Small intestine (tissue), 7 donors: ENCODE measurements around the gene CEBPZ. TPM values are rescaled to one million over a fixed set of nuclear protein-coding genes. Genes with fewer than 3 reads are reported as not detected.
"Not testable (repeated sequence)": the region's sequence is repeated elsewhere in the genome, so short reads cannot be mapped to it uniquely, and the experiment has no call there.

Source experiments
- DNase-seq, 2 donors: peaks; one replicate each; pipeline versions ENCODE4 v3.0.0 to v3.0.0-alpha.2; 2013
- FAIRE-seq: peaks from 2 replicates; lab custom pipeline; 2012; peaks lifted over from hg19 to GRCh38; lab: Jason Lieb, UNC
- H3K27ac ChIP-seq, 3 donors: one replicate each; pipeline ENCODE4 v1.5.1; 2013; ENCODE audit warnings: low read length in 2 of 3, mild to moderate bottlenecking in 2 of 3, control low read depth in 1 of 3, inconsistent platforms in 1 of 3, low read depth in 1 of 3, moderate library complexity in 1 of 3
- H3K27me3 ChIP-seq, 3 donors: one replicate each; pipeline ENCODE4 v1.6.1; 2013; ENCODE audit warnings: low read length in 3 of 3, inconsistent platforms in 1 of 3; ENCODE audit not compliant: control insufficient read depth in 3 of 3, insufficient read depth in 3 of 3
- H3K36me3 ChIP-seq, 3 donors: one replicate each; pipeline ENCODE4 v1.6.1; 2013; ENCODE audit warnings: low read length in 3 of 3, inconsistent platforms in 1 of 3, low read depth in 1 of 3, mild to moderate bottlenecking in 1 of 3, moderate library complexity in 1 of 3; ENCODE audit not compliant: control insufficient read depth in 3 of 3, insufficient read depth in 2 of 3
- H3K4me1 ChIP-seq, 3 donors: one replicate each; pipeline ENCODE4 v1.6.1; 2013; ENCODE audit warnings: low read length in 2 of 3, inconsistent platforms in 1 of 3, low read depth in 1 of 3, mild to moderate bottlenecking in 1 of 3, moderate library complexity in 1 of 3; ENCODE audit not compliant: control insufficient read depth in 3 of 3, insufficient read depth in 2 of 3
- H3K4me3 ChIP-seq, 3 donors: one replicate each; pipeline ENCODE4 v1.5.1; 2013; ENCODE audit warnings: low read length in 3 of 3, control low read depth in 1 of 3, inconsistent platforms in 1 of 3, low read depth in 1 of 3, mild to moderate bottlenecking in 1 of 3, moderate library complexity in 1 of 3
- H3K9me3 ChIP-seq, 2 donors: one replicate each; pipeline ENCODE4 v1.6.1; 2013; ENCODE audit warnings: low read depth in 1 of 2, low read length in 1 of 2; ENCODE audit not compliant: control insufficient read depth in 2 of 2, insufficient read depth in 1 of 2
- whole genome bisulfite sequencing, 3 donors: extraction: QIAGEN DNeasy Blood & Tissue Kit; methylation state at CpG; one replicate each; pipeline ENCODE4 v1.1.7; 2013; 5-methylcytosine and 5-hydroxymethylcytosine counted together
- polyA plus RNA-seq, 4 donors: library from polyadenylated mRNA; stranded (reverse) in 3 of 4; unstranded in 1 of 4; fragments of 200-250 nt in 3 of 4; fragments of 120-200 nt in 1 of 4; gene quantifications; one replicate each; pipeline versions ENCODE4 v1.2.1 to v1.2.3, GENCODE V29; 2013
- donor health status: healthy with polysubstance abuse.
- donor health status: control.
- donor health status: control.
- donor health status: Bipolar disorder and iron deficiency.
- donor health status: healthy.

CEBPZ gene
- polyA plus RNA-seq, 4 donors = 46.9 to 55.4 (median 51.6) TPM

DNA sequence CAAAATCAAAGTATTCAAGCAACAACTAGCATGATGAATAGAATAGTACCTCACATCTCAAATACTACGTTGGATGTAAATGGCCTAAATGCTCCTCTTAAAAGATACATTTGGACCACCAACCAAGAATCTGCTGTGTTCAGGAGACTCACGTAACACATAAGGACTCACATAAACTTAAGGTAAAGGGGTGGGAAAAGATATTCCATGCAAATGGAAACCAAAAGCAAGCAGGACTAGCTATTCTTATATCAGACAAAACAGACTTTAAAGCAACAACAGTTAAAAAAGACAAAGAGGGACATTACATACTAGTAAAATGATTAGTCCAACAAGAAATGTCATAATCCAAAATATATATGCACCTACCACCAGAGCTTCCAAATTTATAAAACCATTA lies 24.6 kb downstream of the CEBPZ start:
- H3K4me1 ChIP-seq, DNase-seq, H3K27me3 ChIP-seq, H3K27ac ChIP-seq, H3K4me3 ChIP-seq, FAIRE-seq: not testable (repeated sequence)
- Histone ChIP-seq H3K36me3 (peaks cover 6 to 23% (median 11%) of the 10 kb centered on the region in 3 donors), H3K9me3 (peaks cover 0 to 20% of the 10 kb centered on the region in 2 donors)
- 97 to 99% (median 97%) methylated on average over 2 of the region's 2 CpGs for WGBS, 3 donors

DNA sequence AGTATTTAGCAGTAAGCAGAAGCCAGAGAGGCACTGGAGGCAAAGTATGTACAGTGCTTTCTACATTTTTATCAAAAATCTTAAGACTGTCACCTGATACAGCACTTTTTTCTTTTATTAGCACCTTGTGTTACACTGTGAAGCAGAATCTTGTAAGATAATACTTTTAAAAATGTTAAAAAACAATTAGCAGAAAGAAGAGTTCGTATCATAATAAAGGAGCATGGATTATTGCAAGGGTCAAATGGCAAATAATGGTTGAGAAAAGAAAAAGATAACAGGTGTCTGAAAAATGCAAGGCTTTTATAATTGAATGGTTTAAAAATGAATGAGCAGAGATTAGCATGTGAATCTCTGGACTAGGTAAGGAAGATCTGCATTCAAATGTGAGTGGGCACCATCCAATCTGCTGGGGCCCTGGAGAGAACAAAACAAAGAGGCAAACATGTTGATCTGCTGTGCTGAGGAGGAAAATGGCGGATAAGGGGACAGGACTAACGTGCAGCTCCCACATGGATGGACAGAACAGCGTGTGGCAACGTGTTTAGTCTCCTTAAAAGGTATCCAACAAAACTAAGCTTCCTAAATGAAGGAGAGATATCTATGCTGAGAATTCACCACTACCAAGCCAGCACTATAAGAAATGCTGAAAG lies 25.6 kb downstream of the CEBPZ start:
- H3K4me1 ChIP-seq = no peaks in the 10 kb centered on the region
- peaks cover 0 to 20% of the 10 kb centered on the region in 2 donors for H3K9me3 ChIP-seq
- 93 to 98% (median 97%) methylated on average over 5 of the region's 5 CpGs for WGBS, 3 donors
- peaks cover 7 to 25% (median 9%) of the 10 kb centered on the region in 3 donors for H3K36me3 ChIP-seq
- no peak for DNase-seq
- no peak overlapping the region for H3K27ac ChIP-seq
- H3K4me3 ChIP-seq = no peak overlapping the region
- no peak for FAIRE-seq
- no peaks in the 10 kb centered on the region for H3K27me3 ChIP-seq

DNA sequence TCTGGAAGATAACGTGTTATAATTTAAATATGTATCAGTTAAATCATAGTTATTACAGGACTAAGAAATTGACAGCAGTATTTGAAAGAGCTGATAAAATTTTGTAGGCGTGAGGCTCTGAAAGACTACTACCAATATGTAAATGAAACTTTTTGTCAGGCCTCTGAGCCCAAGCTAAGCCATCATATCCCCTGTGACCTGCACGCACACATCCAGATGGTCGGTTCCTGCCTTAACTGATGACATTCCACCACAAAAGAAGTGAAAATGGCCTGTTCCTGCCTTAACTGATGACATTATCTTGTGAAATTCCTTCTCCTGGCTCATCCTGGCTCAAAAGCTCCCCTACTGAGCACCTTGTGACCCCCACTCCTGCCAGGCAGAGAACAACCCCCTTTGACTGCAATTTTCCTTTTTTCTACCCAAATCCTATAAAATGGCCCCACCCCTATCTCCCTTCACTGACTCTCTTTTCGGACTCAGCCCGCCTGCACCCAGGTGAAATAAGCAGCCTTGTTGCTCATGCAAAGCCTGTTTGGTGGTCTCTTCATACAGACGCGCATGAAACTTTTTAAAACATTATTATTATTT lies 26.2 kb downstream of the CEBPZ start:
- H3K36me3 ChIP-seq = peaks cover 7 to 29% (median 11%) of the 10 kb centered on the region in 3 donors
- not testable (repeated sequence) for H3K4me3 ChIP-seq, H3K27me3 ChIP-seq, FAIRE-seq, H3K4me1 ChIP-seq, DNase-seq, H3K27ac ChIP-seq
- 83 to 91% (median 86%) methylated on average over 8 of the region's 8 CpGs for WGBS, 3 donors
- peaks cover 0 to 20% of the 10 kb centered on the region in 2 donors for H3K9me3 ChIP-seq

DNA sequence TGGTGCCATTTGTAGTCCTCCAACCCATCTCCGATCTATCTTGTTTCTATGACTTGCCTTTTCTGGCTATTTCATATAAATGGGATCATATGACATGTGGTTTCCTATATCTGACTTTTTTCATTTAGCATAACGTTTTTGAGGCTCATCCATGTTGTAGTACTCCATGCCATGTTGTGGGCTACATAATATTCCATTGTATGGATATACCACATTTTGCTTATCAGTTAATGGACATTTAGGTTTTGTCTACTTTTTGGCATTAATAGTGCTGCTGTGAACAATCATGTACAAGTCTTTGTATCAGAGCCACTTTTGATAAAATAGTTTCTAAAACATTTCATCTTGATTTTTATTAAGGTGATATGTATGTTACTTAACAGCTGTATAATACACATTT lies 27.7 kb downstream of the CEBPZ start:
- Histone ChIP-seq H3K4me1 (no peaks in the 10 kb centered on the region), H3K9me3 (peaks cover 0 to 17% of the 10 kb centered on the region in 2 donors), H3K4me3 (no peak overlapping the region), H3K27me3 (no peaks in the 10 kb centered on the region), H3K27ac (no peak overlapping the region), H3K36me3 (peaks cover 5 to 29% (median 9%) of the 10 kb centered on the region in 3 donors)
- FAIRE-seq (no peak), DNase-seq (no peak)
- 88 to 95% (median 91%) methylated on average over 2 of the region's 2 CpGs for whole genome bisulfite sequencing, 3 donors

DNA sequence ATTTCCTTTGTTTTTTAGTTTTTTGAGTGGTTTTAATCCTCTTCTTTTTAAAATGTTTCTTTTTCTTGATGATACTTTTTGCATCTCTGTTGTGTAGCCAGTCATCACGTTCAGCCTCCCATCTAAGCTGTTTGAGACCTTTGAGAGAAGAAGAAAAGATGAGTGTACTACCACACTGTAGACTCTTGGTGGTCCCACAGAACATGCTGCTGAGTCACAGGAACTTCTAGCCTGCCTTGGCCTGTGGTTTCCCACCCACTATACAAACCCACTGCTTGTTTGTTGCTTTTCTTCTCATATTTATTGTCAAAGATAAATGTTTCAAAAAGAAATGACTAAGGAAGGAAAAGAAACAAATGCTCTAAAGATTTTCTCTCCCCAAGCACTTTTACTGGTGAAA lies 29.6 kb downstream of the CEBPZ start:
- peaks cover 0 to 14% of the 10 kb centered on the region in 2 donors for H3K9me3 ChIP-seq
- 74 to 91% (median 80%) methylated on average over 1 of the region's 1 CpG for WGBS, 3 donors
- no peaks in the 10 kb centered on the region for H3K27me3 ChIP-seq
- DNase-seq = no peak
- H3K27ac ChIP-seq = no peak overlapping the region
- peaks cover 4 to 5% (median 4%) of the 10 kb centered on the region in 3 donors for H3K4me1 ChIP-seq
- no peak overlapping the region for H3K4me3 ChIP-seq
- FAIRE-seq = no peak
- H3K36me3 ChIP-seq = peaks cover 5 to 29% (median 9%) of the 10 kb centered on the region in 3 donors

DNA sequence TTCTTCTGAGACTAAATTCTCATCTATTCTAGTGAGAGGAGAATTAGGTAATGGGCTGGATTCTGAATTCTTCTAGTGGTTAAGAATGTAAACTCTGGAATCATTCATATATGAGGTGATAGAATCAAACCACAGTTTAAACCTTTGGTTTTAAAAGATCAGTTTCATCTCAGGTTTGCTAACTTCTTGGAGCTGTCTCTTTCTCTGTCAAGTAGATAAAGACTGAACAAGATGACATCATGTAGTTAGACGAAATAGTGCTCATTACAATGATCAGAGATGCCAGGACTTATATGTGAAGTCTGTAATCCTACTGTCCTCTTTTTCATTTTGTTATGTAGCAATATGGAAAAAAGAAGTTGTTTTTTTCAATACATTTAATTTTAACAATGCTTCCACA lies 30.2 kb downstream of the CEBPZ start:
- no peak for DNase-seq
- Histone ChIP-seq H3K4me1 (peaks cover 4 to 5% (median 4%) of the 10 kb centered on the region in 3 donors), H3K9me3 (peaks cover 0 to 9% of the 10 kb centered on the region in 2 donors), H3K27me3 (no peaks in the 10 kb centered on the region), H3K36me3 (peaks cover 4 to 25% (median 9%) of the 10 kb centered on the region in 3 donors), H3K27ac (no peak overlapping the region), H3K4me3 (no peak overlapping the region)
- FAIRE-seq = no peak
- WGBS, 3 donors = 74 to 83% (median 82%) methylated on average over 1 of the region's 1 CpG

DNA sequence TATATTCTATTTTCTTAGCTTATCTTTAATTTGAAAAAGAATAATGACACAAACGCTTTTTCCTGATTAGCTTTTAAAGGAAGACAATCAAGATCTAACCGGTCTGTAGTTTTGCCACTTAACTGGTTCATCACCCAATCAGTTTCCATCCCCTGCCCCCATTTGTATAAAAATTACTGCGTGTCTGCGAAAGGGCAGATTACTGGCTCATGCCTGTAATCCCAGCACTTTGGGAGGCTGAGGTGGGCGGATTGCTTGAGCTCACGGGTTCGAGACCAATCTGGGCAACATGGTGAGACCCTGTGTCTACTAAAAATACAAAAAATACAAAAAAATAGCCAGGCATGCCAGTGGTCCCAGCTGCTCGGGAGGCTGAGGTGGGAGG lies 32.7 kb downstream of the CEBPZ start:
- 89 to 91% (median 91%) methylated on average over 8 of the region's 8 CpGs for WGBS, 3 donors
- H3K4me1 ChIP-seq = peaks cover 4 to 5% (median 4%) of the 10 kb centered on the region in 3 donors
- no peak for FAIRE-seq

DNA sequence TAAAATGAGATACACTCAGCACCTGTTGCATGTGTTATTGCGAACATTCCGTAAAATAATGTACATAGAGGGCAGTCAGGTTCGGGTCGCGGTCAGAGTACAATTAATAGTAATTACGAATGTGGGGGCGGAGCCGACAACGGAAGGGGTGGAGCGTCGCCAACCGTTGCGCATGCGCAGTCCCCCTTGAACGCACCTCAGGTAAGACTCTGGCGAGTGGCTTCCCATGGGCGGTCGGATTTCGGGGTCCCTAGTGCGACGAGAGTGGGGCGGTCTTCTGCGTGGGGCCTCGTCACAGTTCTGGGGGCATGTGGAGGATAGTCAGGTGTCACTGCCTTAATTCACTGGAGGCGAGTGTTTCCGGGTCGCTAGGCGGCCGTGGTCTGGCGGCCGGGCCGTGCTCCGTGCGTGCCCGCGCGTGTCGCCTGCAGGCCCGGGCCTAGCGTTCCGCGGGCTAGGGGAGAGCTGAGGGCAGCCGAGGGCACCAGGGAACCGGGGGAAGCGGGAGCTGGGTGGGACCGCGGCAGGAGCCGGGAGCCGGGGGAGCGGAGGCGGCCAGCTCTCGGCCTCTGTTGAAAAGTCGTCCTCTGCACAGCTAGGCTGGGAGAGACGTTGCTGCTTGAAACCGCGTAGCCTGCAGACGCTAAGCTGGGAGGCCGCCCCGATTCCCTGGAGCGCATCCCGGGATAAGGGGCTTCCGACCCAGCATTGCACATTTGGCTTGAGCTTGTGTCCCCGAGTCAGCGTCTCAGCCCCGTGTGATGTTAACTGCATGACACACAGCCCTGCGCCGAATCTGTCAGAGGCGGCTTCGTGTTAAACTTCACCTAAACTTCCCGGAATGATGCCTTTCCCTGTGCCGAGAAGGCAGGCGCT lies 34.8 kb downstream of the CEBPZ start, which contains the start of gene CEBPZOS:
CEBPZOS (plus strand) TSS at position 177 of the 876 bp plus-strand sequence. CDS start 3,209 bp downstream, outside the sequence.
- Histone ChIP-seq H3K27me3 (no peaks in the 10 kb centered on the region), H3K27ac (peak within 1 kb of the TSS; percentile 78 to 95 (median 82)), H3K4me1 (peaks cover 4 to 5% (median 4%) of the 10 kb centered on the region in 3 donors), H3K9me3 (no peaks in the 10 kb centered on the region), H3K4me3 (peak within 1 kb of the TSS; percentile 68 to 99 (median 76)), H3K36me3 (peaks cover 0 to 4% (median 2%) of the 10 kb centered on the region in 3 donors)
- DNase-seq = peak; percentile 88 to 96
- WGBS, 3 donors = 0% methylated on average over 69 to 72 of the region's 72 CpGs
- no peak for FAIRE-seq

More for the DNA sequence above, 32.7 kb downstream of the CEBPZ start:
- Histone ChIP-seq H3K27me3 (no peaks in the 10 kb centered on the region), H3K36me3 (peaks cover 3 to 10% (median 4%) of the 10 kb centered on the region in 3 donors), H3K27ac (no peak overlapping the region), H3K9me3 (no peaks in the 10 kb centered on the region), H3K4me3 (no peak overlapping the region)
- DNase-seq = no peak
